ENCODE results near the gene RNF166. TPM values are rescaled to one million over a fixed set of nuclear protein-coding genes. Genes with fewer than 3 reads are reported as not detected.

Gene RNF166
- total RNA-seq, 1 donor from 2014 or later: 20.8 TPM

GRCh38 chr16:88693420-88694177, 12.6 kb downstream of the RNF166 start:
- no peak for DNase-seq (ENCODE audit: low read depth, low spot score)

- DNase-seq (ENCODE audit: low read depth, low spot score): no peak
Observed at GRCh38 chr16:88692861-88693260, 13.3 kb downstream of the RNF166 start.

- DNase-seq (ENCODE audit: low read depth, low spot score): no peak
Observed at GRCh38 chr16:88691924-88692560, 14.2 kb downstream of the RNF166 start.

- no peak for DNase-seq (ENCODE audit: low read depth, low spot score)
Observed at GRCh38 chr16:88691129-88691813, 14.9 kb downstream of the RNF166 start.

GRCh38 chr16:88690341-88691128, 15.7 kb downstream of the RNF166 start:
- DNase-seq (ENCODE audit: low read depth, low spot score): no peak

GRCh38 chr16:88688013-88688778, 18.0 kb downstream of the RNF166 start:
- DNase-seq (ENCODE audit: low read depth, low spot score): no peak

GRCh38 chr16:88687676-88688012, 18.6 kb downstream of the RNF166 start:
- no peak for DNase-seq (ENCODE audit: low read depth, low spot score)

- no peak for DNase-seq (ENCODE audit: low read depth, low spot score)
Observed at GRCh38 chr16:88687254-88687576, 19.0 kb downstream of the RNF166 start.

GRCh38 chr16:88686439-88687253, 19.6 kb downstream of the RNF166 start, which contains the start of gene SNAI3:
TSS of gene SNAI3 (minus strand) at chr16:88686507. CDS start at chr16:88686406, 101 bp downstream.
- no peak for DNase-seq (ENCODE audit: low read depth, low spot score)

- no peak for DNase-seq (ENCODE audit: low read depth, low spot score)
Observed at GRCh38 chr16:88686062-88686438, 20.2 kb downstream of the RNF166 start.

GRCh38 chr16:88685156-88686061, 20.8 kb downstream of the RNF166 start:
- no peak for DNase-seq (ENCODE audit: low read depth, low spot score)

GRCh38 chr16:88684569-88685155, 21.5 kb downstream of the RNF166 start:
- no peak for DNase-seq (ENCODE audit: low read depth, low spot score)

GRCh38 chr16:88681709-88682451, 24.3 kb downstream of the RNF166 start:
- no peak for DNase-seq (ENCODE audit: low read depth, low spot score)

GRCh38 chr16:88681084-88681680, 25.0 kb downstream of the RNF166 start:
- no peak for DNase-seq (ENCODE audit: low read depth, low spot score)

GRCh38 chr16:88680554-88681083, 25.6 kb downstream of the RNF166 start:
- DNase-seq (ENCODE audit: low read depth, low spot score): no peak

GRCh38 chr16:88678224-88678979, 27.8 kb downstream of the RNF166 start:
- DNase-seq (ENCODE audit: low read depth, low spot score): no peak

GRCh38 chr16:88677721-88678120, 28.5 kb downstream of the RNF166 start:
- no peak for DNase-seq (ENCODE audit: low read depth, low spot score)
